Parathyroid adenoma (tissue), 2 donors: Measurements from ENCODE around the gene MUC20.
"Not testable (repeated sequence)": the region's sequence is repeated elsewhere in the genome, so short reads cannot be mapped to it uniquely, and the experiment has no call there.

Experiments
- H2AFZ ChIP-seq: fragments of 300-600 bp; sonication (generic); one replicate; pipeline ENCODE4 v1.7.0; 2017; ENCODE audit warnings: antibody characterized with exemption, mild to moderate bottlenecking
- H3K27ac ChIP-seq: fragments of 300-600 bp; sonication (generic); one replicate; pipeline ENCODE4 v1.7.0; 2017
- H3K27me3 ChIP-seq: fragments of 300-600 bp; sonication (generic); one replicate; pipeline ENCODE4 v1.7.0; 2017; ENCODE audit warnings: low read length; ENCODE audit not compliant: control insufficient read depth, insufficient read depth
- H3K36me3 ChIP-seq: fragments of 300-600 bp; sonication (generic); one replicate; pipeline ENCODE4 v1.7.0; 2017; ENCODE audit warnings: low read length; ENCODE audit not compliant: control insufficient read depth, insufficient read depth
- H3K4me1 ChIP-seq: fragments of 300-600 bp; sonication (generic); one replicate; pipeline ENCODE4 v1.7.0; 2017; ENCODE audit warnings: control low read depth
- H3K4me2 ChIP-seq: fragments of 300-600 bp; sonication (generic); one replicate; pipeline ENCODE4 v1.7.0; 2017; ENCODE audit warnings: low read length
- H3K4me3 ChIP-seq: fragments of 300-600 bp; sonication (generic); one replicate; pipeline ENCODE4 v1.7.0; 2017; ENCODE audit warnings: low read depth, low read length
- H3K79me2 ChIP-seq: fragments of 300-600 bp; sonication (generic); one replicate; pipeline ENCODE4 v1.7.0; 2017; ENCODE audit warnings: control low read depth
- H3K9ac ChIP-seq: fragments of 300-600 bp; sonication (generic); one replicate; pipeline ENCODE4 v1.7.0; 2017; ENCODE audit warnings: mild to moderate bottlenecking
- H3K9me3 ChIP-seq: fragments of 300-600 bp; sonication (generic); one replicate; pipeline ENCODE4 v1.7.0; 2017; ENCODE audit warnings: low read length; ENCODE audit not compliant: control insufficient read depth
- CTCF ChIP-seq: fragments of 300-600 bp; sonication (generic); IDR thresholded peaks from one replicate; pipeline ENCODE4 v1.7.0; 2017; ENCODE audit warnings: antibody characterized with exemption, mild to moderate bottlenecking
- donor health status: primary hyperparathyroidism.

The MUC20 gene

DNA sequence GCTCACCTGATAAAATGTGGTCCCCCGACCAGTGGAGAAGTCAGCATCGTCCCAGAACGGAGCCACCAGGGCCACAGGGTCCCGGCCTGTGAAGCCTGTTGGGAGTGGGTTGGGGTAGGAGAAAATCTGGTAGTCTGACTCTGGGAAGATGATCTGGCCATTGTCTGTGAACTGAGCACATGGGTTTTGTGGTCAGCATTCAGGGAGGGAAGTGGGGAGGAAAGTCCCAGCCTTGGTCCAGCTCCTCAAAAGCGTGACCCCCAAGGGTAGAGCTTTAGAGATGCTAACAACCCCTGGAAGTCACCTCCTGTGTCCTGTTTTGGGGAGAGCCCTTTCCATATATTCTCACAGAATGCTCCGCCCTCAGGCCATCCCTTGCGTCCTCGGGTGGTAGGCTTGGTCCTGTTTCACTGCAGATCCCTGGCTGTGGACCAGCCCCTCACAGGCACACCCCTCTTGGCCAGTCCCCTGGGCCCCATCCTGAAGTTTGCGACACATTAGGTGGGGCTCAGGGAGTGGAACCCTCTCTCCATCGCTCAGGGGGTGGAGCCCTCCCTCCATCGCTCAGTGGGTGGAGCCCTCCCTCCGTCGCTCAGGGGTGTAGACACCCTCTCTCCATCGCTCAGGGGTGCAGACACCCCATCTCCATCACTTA is 51.0 kb downstream of the MUC20 start:
- H3K9me3 ChIP-seq = no peaks in the 10 kb centered on the region
- no peaks in the 10 kb centered on the region for H3K36me3 ChIP-seq
- H3K4me3 ChIP-seq = no peak overlapping the region
- H3K4me1 ChIP-seq = no peaks in the 10 kb centered on the region
- no peak overlapping the region for H3K9ac ChIP-seq
- H3K79me2 ChIP-seq = no peaks in the 10 kb centered on the region
- no peaks in the 10 kb centered on the region for H3K27me3 ChIP-seq
- H3K27ac ChIP-seq = no peak overlapping the region
- no peak for TF ChIP-seq CTCF
- H3K4me2 ChIP-seq = no peak overlapping the region
- H2AFZ ChIP-seq = no peak overlapping the region

- no peak for TF ChIP-seq CTCF
- H3K9me3 ChIP-seq = no peaks in the 10 kb centered on the region
Measured at GRCh38 chr3:195773956-195774537, 53.3 kb downstream of the MUC20 start.

GRCh38 chr3:195774917-195775316 is 54.1 kb downstream of the MUC20 start:
- Histone ChIP-seq H3K27ac (no peak overlapping the region), H3K4me2 (no peak overlapping the region)

More at GRCh38 chr3:195773956-195774537, 53.3 kb downstream of the MUC20 start:
- Histone ChIP-seq H3K27ac (no peak overlapping the region), H3K4me2 (no peak overlapping the region), H3K4me3 (no peak overlapping the region), H2AFZ (no peak overlapping the region), H3K27me3 (no peaks in the 10 kb centered on the region), H3K4me1 (no peaks in the 10 kb centered on the region), H3K9ac (no peak overlapping the region), H3K79me2 (no peaks in the 10 kb centered on the region), H3K36me3 (no peaks in the 10 kb centered on the region)

GRCh38 chr3:195777975-195778374 is 57.2 kb downstream of the MUC20 start:
- no peaks in the 10 kb centered on the region for H3K27me3 ChIP-seq
- no peaks in the 10 kb centered on the region for H3K9me3 ChIP-seq
- H3K4me1 ChIP-seq = no peaks in the 10 kb centered on the region
- H3K27ac ChIP-seq = no peak overlapping the region
- no peaks in the 10 kb centered on the region for H3K79me2 ChIP-seq
- no peak overlapping the region for H3K9ac ChIP-seq
- no peak overlapping the region for H3K4me2 ChIP-seq
- no peak for TF ChIP-seq CTCF
- no peak overlapping the region for H3K4me3 ChIP-seq
- no peaks in the 10 kb centered on the region for H3K36me3 ChIP-seq
- H2AFZ ChIP-seq = no peak overlapping the region

More at GRCh38 chr3:195774917-195775316, 54.1 kb downstream of the MUC20 start:
- peak; percentile 32 for TF ChIP-seq CTCF
- Histone ChIP-seq H3K79me2 (no peaks in the 10 kb centered on the region), H3K4me3 (no peak overlapping the region), H3K4me1 (no peaks in the 10 kb centered on the region), H2AFZ (no peak overlapping the region), H3K9ac (no peak overlapping the region), H3K9me3 (no peaks in the 10 kb centered on the region), H3K27me3 (no peaks in the 10 kb centered on the region), H3K36me3 (no peaks in the 10 kb centered on the region)

DNA sequence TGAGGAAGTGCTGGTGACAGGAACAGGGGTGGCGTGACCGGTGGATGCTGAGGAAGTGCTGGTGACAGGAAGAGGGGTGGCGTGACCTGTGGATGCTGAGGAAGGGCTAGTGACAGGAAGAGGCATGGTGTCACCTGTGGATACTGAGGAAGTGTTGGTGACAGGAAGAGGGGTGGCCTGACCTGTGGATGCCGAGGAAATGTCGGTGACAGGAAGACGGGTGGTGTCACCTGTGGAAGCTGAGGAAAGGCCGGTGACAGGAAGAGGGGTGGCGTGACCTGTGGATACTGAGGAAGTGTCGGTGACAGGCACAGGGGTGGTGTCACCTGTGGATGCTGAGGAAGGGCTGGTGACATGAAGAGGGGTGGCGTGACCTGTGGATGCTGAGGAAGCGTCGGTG is 60.5 kb downstream of the MUC20 start:
- H3K27me3 ChIP-seq, H3K9ac ChIP-seq, H3K9me3 ChIP-seq, H3K4me1 ChIP-seq, H3K4me2 ChIP-seq, H2AFZ ChIP-seq, H3K4me3 ChIP-seq, H3K27ac ChIP-seq, H3K36me3 ChIP-seq, H3K79me2 ChIP-seq: not testable (repeated sequence)
